ENCODE results near the gene P2RX1.

P2RX1 gene

DNA sequence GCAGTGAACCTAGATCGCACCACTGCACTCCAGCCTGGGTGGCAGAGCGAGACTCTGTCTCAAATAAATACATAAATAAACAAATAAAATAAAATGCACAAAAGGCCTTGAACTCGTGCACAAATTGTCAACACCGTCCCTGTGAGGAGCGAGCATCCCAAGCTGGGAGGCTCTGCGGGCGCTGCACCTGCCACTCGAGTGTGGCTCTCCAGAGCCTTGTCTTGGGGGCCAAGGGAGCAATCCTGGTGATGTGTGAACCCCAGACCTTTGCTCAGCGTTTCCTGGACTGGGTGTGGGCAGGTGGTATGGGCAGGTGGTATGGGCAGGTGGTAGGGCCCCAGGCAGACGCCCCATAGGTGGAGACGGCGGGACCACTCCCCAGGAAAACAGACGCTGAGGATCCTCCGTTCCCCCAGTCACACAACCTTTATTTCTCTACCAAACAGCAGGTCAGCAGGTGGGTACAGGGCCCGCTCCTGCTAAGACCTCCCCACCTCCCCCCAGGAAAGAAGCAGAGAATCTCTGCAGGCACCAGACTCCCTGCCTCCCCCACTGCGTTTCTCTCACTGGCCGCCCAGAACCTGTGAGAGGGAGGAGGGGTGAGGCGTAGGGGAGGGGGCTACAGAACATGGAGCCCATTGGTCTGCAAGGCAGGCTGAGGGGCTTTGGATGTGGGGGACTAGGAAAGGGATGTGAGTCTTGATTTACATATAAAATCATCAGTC is 7.4 kb upstream of the P2RX1 start:
- no peak for FAIRE-seq

DNA sequence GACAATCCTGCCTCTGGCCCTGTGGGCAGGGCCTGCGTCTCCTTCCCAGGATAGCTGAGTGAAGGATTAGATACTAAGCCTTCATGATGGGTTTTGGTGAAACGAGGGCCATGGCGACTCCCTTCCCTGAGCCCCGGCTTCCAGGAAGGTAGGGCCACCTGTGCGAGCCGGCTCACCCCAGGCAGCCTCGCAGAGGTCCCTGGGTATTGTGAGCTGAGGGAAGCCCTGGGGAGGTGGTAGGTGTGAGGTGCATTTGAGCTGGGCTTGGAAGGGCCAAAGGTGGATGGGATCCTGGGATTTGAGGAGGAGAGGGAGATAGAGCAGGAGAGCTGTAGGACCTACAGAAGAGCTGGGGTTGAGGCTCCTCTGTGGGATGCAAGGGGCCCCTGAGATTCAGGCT is 6.5 kb upstream of the P2RX1 start:
- FAIRE-seq, result no peak

DNA sequence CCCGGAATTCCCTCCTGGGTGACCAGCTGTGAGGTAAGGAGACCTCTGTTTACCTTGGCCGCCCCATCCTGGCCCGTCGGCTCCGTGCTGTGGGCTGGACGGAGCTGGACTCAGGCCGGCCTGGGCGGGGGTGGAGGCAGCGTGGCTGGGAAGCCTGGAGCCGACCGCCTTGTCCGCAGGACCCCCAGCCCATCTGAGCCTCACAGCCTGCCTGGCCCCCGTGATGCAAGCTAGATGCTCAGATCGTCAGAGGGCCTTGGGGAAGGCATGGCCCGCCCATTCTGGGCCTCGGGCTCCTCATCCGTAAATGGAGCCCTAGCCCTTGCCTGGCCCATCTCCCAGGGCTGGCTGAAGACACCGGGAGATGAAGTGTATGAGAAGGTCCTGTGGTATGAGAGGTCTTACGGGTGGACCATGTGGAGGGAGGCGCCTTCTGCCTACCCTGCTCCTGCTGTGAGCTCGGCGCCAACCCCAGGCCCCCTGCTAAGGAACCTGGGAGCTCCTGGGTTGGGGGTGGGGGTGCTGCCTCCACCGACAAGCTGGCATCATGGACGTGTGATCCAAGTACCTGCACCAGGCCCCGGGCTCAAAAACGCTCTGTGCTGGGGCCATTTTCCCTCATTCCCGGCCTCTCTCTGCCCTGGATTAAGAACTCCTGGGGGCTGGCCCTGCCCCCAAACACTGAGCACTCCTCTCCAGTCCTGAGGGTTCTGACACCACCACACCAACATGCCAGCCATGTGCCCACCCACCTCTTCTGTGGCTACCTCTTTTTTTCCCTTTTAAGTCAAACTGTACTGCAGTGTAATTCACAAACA is 5.4 kb upstream of the P2RX1 start:
- no peak for FAIRE-seq

DNA sequence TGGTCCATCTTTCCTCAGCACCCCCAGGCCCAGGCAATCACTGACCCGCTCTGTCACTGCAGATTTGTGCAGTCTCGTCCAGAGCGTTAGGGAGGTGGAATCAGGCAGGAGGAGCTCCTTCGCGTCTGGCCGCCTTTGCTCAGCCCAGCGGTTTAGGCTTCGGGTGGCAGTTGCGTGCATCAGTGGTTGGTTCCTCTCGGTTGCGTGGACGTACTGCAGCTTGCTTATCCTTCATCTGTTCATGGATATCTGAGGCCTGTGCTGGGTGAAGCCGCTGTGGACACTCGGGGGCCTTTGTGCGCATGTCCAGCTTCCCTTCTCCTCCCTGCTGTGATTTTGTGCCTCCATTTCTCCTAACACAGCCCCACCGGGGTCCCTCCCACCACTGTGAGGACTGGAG is 4.7 kb upstream of the P2RX1 start:
- no peak for FAIRE-seq

DNA sequence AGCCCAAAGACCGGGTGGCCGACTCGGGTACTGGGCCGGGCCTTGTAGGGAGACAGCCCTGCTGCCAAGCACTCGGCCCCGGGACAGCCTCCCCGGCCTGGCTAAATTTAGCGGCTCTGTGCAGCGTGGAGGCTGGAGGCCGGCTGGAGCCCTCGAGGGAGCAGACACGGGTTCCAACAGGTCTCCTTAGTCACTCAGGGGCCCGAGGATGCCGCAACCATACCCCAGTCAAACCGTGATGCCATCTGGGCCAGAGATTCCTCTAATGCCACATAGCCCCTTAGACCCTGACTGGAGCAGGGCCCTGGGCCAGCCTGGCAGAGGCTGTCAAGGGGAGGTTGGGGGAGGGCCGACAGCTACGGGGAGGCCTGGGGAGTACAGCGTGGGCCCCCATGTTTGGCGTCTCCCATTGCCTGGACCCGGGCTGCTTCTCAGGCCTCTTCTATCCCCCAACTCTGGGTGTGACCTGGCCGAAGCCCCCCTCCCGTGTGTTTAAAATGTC is 2.9 kb upstream of the P2RX1 start:
- FAIRE-seq, result no peak

DNA sequence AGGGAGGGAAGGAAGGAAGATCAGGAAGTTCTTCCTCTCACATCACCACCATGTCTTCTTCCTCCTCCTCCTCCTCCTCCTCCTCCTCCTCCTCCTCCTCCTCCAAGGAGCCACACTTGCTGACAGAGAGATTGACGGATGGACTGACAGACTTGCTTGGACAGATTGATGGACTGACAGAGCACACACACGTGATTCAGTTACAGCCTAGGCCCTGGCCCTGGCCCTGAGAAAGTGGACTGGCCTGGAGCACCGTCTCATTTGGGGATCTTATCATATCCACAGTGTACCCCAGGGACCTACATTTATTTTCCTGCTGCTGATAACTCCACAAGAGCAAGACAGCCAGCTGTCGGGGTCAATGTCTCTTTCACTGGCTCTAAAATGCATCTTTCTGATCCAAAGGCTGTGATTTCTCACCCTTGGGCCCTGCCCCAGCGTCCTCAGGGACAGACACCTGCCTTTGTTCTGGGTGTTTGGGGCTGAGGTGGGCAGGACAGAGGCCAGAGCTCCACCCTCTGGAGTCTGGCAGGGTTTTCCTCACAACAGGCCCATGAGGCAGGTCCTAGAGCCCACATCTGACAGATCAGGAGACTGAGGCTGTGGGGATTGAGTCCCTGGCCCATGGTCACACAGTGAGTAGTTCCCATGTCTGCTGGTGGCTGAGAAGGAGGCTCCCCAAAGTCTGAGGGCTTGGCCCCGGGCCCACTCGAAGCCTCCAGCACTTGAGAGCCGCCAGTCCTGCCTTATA is 2.3 kb upstream of the P2RX1 start:
- no peak for FAIRE-seq

DNA sequence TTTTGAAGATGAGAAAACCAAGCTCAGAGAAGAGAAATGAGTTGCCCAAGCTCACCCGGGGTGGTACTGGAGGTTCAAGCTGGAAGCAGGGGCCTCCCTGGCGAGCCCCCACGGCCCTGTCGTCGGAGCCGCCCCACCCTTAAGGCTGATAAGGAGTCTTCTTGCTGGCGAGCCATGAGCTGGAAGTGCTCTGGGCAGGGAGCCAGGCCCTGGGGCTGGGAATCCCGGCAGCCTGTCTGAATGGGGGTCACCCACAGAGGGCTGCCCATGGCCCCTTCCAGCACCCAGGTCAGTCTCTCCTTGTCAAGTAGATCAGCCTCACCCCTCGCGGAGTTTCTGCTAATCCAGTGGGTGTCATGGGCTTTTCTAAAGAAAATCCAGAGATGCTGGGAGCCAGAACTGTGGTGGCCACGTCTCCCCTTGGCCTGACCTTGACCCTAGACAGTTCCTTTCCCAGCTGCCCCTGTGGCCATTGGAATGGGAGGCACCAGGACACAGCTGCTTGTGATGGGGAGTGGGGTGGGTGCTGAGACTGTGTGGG is 1.2 kb upstream of the P2RX1 start:
- no peak for FAIRE-seq

DNA sequence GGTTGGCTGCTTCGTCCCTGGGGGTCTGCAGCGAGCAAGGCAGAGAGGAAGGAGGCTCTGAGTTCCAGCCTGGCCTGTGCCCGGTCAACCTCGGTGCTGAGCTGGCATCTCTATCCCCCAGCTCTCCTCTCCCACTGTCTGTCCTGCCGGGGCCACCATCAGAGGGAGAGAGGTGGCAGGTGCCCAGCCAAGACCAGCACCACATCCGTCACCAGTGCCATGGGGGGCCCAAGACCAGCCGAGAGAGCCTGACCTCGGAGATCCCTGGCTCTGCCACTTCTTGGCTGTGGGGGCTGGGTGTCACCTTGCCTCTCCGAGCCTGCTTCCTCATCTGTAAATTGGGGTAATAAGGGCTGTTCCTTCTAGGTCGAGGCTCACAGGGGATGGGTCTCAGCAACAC is 560 bp upstream of the P2RX1 start:
- FAIRE-seq, result no peak

DNA sequence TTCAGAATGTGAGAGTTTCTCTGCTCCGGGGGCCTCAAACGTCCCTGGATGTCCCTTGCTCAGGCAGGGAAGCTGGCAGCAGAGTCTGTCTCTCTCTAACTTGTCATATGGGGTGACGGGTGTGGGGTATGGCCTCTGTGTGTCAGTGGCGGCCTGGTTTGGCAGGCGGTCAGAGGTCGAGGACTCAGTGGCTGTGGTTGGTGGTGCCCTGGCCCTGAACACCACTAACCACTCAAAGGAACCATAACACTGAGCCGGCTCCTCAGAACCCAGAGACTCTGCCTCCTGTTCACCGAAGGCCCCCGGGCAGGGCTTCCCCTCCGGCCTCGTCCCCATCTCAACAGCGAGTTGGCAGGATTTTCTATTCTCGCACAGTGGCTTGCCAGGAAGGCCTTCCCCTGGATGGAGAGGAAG is 677 bp downstream of the P2RX1 start:
- FAIRE-seq, result no peak

DNA sequence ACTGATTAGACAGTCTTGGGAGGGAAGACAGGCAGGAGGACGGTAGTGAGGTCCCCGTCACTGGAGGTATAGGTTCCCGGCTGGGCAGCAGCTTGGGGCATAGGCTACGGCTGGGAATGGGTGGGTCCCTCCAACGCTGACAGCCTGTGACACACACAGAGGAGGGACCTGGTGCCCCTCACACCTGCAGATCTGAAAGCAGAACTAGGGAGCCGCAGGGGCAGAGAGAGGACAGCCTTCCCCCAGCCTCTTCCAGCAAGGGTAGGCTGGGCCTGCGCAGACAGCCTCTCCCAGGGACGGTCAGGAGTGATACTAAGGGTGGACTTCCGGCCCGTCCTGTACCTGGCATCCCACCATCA is 2.0 kb downstream of the P2RX1 start:
- FAIRE-seq, result no peak

DNA sequence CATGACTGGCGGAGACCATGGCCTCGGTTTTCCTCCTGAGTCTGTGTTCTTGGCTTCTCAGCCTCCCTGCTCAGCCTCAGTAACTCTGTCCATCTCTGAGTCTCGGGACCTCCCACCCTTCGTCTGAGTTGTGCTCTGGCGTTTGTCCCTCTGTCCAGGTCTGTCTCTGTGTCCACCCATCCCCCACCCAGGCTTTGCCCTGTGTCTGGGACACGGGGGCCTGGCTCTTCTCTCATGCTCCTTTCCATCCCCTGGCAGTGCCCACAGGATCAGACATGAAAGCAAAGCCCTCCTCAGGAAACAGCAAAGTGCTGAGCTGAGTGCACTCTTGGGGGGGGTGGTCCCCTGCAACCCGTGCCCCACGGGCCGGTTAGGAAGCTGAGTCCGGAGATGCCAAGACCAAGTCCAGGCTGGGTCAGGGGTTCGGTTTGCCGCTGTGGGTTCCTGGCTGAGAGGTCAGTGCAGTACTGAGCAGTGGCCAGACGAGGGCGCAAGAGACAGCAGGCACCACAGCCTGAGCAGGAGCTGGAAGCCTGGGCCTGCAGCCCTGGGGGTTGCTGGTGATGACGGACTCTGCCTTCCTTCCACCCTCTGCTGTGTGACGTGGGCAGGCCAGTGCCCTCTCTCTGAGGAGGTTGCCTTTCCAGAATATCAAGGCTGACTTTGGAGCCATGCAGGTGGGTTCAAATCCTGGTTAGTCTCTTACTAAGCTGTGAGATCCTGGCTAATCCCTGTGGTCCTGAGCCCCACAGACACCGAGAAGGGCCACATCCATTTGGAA is 2.5 kb downstream of the P2RX1 start:
- no peak for FAIRE-seq

DNA sequence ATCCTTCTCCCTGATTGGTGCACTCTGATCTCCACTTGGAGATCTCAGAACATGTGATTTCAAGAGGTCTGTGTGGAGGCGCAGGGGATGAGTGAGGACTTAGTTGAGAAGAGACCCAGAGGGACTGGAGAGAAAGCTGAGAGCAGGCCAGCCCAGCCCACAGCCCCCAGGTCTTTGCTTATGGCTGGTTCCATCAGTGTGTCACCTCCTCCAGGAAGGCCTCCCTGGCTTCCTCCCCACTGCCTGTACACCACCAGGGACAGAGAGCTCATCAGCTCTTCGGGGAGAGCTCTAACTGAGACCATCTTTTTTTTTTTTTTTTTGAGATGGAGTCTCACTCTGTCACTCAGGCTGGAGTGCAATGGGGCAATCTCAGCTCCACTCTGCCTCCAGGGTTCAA is 3.4 kb downstream of the P2RX1 start:
- no peak for FAIRE-seq

DNA sequence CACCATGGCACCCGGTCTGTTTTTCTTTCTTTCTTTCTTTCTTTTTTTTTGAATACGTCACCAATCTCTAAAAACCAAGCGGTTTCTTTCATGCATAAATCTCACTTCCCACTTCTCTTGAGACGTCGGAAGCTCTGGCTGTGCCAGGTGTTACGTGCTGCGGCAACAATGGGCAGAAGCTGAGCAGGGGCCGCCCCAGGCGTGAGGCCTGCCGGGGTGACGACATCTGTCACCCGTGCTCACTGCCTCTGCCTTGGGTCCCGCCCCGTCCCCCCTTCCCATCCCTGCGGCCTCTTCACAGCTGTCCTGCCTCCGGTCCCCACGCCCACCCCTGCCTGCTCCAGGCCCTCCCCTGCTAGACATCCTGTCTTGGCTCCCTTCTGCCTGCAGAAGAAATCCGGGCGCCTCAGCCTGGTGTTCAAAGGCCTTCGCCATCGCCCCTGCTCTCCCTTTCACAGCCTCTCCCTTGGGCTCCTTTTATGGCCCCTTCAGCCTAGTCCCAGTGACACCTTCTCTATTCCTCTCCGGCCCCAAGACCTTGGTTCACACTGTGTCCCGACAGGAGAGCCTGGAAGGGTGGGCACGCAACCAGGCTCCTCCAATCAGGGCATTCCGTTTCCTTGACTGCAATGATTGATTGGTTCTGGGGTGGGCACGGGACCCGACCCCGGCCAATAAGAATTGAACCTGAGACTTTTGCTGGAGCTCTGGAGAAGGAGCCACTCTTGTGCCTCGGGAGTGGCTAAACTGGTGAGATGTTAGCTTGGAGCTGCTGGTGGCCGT is 4.8 kb downstream of the P2RX1 start:
- no peak for FAIRE-seq

DNA sequence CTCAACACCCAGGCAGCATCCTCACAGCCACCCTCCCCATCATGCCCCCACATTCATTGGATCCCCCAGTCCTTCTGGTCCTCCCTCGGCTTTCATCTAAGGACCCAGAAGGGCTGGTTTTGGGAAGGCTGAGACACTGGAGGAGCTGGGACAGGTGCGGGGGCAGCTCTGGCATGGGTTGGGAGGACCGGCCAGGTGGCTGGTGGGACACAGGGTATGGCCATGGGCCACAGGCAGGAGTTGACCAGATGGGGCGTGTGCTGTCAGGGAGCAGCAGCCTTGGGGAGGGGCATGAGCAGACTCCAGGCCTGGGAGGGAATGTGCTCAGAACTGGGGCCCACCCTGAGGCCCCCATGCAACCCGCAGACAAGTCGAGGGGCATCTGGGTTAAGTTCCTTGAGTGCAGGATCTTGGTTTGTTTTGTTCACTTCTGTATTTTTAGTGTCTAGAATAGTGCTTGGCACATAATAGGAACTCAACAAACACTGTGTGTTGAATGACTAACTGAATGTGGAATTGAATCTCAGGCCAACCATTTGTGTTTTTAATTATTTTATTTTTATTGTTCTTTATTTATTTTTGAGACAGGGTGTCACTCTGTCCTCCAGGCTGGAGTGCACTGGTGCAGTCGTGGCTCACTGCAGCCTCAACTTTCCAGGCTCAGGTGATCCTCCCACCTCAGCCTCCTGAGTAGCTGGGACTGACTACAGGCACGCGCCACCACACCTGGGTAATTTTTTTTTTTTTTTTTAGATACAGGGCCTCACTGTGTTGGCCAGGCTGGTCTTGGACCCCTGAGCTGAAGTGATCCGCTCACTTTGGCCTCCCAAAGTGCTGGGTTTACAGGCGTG is 5.6 kb downstream of the P2RX1 start:
- FAIRE-seq, result no peak

DNA sequence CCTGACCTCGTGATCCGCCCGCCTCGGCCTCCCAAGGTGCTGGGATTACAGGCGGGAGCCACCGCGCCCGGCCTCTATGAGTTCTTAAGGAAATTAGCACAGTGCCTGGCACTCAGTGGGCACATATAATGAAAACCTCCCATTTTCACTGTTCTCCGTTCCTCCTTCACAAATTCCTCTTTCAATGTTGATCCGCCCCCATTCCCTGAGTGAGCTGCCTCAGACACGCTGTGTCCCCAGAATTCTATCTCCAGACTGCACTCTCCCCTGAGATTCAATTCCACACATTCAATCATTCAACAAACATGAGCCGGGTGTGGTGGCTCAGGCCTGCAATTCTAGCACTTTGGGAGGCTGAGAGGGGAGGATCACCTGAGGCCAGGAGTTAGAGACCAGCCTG is 7.0 kb downstream of the P2RX1 start:
- no peak for FAIRE-seq

DNA sequence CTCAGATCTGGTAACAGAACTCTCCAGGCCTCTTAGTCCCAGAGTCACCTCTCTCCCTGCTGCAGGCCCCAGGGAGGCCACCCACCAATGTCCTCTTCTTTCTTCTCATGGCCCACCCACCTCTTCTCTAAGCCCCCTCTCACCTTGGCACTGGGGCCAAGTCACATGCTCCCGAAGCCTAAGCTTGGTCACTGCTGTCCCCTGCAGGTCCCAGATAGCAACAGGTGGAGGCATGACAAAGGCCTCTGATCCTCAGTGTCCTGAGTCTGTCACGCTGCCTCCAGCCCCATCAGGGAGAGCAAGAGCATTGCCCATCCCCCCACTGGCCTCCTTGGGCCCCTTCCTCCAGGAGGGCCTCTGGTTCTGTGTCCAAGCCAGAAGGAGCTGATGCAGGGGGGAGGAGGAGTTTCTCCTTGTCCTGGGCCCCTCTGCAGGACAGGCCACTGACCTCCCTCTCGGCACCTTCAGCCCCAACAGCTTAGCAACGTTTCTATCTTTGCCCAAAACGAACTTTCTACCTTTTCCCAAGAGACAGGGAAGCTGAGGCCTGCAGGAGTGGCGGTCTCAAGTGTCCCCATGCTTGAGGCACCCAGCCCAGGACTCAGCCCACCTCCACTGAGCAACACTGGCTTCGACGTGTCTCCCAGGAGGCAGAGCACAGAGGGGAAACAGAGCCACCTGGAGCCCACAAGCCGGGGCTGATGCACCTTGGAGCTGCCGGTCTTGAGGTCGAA is 8.6 kb downstream of the P2RX1 start:
- no peak for FAIRE-seq

DNA sequence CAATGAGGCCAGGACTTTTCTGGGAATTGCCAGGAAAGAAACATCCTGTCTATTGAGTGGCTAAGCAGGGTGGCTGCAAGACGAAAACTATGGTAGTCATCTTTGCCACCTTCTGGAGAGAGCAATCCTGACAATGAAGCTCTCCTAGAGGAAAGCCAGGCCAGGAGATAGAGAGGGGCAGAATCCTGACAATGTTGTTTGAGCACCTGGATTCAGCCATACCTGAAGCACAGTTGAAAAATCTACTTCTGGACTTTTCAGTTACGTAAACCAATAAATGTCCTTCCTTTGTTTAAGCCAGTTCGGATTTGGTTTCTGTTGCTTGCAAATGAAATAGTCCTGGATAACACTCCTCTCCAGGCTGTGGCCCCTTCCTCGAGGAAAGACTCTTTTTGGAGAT is 9.4 kb downstream of the P2RX1 start:
- FAIRE-seq, result no peak

DNA sequence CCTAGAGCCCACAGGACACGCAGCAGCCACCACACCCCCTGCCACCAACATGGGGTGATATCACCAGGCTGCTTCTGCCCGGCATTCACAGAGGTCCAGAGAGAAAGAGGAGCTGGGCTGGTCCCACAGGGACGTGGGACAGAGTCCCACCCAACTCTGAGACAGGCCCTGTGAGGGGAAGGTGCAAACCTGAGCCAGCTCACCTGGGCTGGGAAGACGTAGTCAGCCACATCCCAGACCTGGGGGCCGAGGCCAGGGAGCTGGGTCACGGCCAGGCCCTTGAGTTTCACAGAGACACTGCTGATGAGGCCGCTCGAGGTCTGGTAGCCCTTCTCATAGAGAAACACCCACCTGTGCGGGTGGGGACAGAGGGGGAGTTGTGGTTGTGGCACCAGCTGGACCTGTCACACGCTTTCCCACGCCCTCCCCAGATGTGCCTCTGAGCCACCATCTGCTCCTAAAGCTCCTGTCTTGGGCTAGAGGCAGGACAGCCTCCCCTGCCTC is 11.2 kb downstream of the P2RX1 start:
- FAIRE-seq, result no peak

DNA sequence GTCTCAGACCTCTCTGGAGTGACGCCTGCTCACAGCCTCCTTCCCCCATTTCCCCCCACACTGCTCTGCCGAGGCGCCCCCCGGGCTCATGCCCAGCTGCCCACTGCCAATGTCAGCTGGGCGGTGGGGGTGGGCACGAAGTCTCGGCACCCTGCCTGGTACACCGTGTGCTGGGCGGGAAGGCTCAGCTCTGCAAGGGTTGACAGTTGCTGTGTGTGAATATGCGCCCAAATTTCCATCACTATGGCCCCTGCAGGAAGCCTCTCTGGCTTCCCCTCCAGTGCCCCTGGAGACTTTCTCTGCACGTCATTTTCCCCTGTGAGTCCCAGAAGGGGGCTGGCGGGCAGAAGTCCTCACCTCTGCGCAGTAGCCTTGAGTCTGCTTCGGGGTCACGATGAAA is 11.8 kb downstream of the P2RX1 start:
- no peak for FAIRE-seq

DNA sequence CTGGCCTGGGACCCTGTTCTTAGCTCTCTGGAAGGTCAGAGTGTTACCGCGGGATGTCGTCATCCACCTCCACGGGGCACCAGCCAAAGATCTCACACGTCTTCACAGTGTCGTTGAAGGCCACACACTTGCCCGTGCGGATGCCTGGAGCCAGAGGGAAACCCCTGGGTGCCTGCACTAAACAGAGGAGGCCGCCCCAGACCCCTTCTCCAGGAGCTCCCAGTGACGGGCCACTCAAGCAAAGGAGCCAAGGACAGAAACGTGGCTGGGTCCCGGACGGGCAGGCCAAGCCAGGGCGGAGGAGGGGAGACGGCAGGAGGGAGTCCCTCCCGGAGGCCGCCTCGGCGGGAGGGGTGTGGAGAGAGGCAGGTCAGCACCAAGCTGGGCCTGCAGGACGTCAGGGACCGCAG is 12.4 kb downstream of the P2RX1 start:
- FAIRE-seq, result no peak

Measured in endometrium (tissue), 2 donors.